HG02973 (cell line): ENCODE data around the gene IFT20.

Experiments used
- ATAC-seq: cut with Tn5 transposase; IDR thresholded peaks from one replicate; pipeline ENCODE4 v1.9.1; 2021; ENCODE audit warnings: moderate library complexity; ENCODE audit not compliant: unreplicated experiment

IFT20 gene, protein sequence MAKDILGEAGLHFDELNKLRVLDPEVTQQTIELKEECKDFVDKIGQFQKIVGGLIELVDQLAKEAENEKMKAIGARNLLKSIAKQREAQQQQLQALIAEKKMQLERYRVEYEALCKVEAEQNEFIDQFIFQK

GRCh38 chr17:28335201-28335958, at the start of gene IFT20, which contains the start of gene TNFAIP1:
TSS of gene IFT20 (minus strand) at chr17:28335472. CDS start at chr17:28331985, 3,487 bp downstream.
TSS of gene TNFAIP1 (plus strand) at chr17:28335761. CDS start at chr17:28339522, 3,761 bp downstream.
- peak; percentile 92 for ATAC-seq

- peak; percentile 25 for ATAC-seq
These were observed 49.7 kb upstream of the IFT20 start for GRCh38 chr17:28385037-28385400.

- ATAC-seq, result peak; percentile 72
These were observed 49.2 kb upstream of the IFT20 start for GRCh38 chr17:28384281-28385036.

DNA sequence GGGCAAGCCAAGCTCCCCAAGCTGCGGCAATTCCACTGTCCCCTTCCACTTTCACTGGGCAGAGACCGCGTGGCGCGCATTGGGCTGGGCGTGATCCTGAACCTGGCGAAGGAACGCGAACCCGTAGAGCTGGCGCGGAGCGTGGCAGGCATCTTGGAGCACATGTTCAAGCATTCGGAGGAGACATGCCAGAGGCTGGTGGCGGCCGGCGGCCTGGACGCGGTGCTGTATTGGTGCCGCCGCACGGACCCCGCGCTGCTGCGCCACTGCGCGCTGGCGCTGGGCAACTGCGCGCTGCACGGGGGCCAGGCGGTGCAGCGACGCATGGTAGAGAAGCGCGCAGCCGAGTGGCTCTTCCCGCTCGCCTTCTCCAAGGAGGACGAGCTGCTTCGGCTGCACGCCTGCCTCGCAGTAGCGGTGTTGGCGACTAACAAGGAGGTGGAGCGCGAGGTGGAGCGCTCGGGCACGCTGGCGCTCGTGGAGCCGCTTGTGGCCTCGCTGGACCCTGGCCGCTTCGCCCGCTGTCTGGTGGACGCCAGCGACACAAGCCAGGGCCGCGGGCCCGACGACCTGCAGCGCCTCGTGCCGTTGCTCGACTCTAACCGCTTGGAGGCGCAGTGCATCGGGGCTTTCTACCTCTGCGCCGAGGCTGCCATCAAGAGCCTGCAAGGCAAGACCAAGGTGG, 46.0 kb upstream of the IFT20 start:
- no peak for ATAC-seq

GRCh38 chr17:28379814-28380801, 44.8 kb upstream of the IFT20 start:
- no peak for ATAC-seq

DNA sequence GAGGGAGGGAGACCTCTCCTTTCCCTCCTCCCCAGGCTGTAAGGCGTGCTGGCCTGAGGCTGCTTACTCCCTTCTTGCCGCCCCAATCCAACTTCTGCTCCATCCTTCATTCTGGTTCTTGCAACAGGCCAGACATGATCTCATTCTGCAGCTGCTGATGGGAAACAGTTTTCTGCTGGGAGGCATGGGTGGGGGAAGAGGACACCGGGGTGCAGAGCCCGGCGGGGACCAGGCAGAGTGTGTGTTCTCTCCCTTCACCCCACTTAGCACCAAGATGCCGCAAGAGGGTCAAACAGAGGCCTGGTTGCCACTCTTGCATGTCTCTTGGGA, 37.6 kb upstream of the IFT20 start:
- ATAC-seq, result no peak

DNA sequence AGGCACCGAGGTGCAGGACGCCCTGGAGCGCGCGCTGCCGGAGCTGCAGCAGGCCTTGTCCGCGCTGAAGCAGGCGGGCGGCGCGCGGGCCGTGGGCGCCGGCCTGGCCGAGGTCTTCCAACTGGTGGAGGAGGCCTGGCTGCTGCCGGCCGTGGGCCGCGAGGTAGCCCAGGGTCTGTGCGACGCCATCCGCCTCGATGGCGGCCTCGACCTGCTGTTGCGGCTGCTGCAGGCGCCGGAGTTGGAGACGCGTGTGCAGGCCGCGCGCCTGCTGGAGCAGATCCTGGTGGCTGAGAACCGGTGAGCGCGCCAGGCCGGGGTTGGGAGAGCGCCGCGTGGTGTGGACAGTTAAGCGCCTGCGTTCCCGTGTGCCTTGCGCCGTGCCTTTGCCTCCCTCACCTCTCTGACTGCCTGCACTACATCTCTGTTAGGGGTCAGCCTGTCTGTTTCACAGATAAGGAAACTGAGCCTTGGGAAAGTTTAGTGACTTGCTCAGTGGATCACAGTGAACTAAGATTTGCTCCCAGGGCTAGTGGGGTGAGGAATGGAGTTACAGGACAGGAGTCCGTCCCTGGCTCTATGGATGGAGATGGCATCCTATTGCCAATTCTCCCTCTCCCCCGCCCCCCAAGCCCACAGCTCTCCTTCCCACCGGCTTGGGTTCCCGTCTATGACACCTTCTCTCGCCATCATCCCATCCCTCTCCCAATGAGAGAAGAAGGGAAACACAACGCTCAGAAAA, 37.1 kb upstream of the IFT20 start:
- no peak for ATAC-seq

- ATAC-seq, result peak; percentile 70
These were observed 36.3 kb upstream of the IFT20 start, which contains the start of gene SARM1 for GRCh38 chr17:28371245-28372202. TSS of gene SARM1 (plus strand) at chr17:28371694. CDS start at chr17:28372033, 339 bp downstream.

GRCh38 chr17:28370744-28371103, 35.5 kb upstream of the IFT20 start:
- ATAC-seq, result no peak

- no peak for ATAC-seq
These were observed 34.9 kb upstream of the IFT20 start, which contains the start of gene VTN for GRCh38 chr17:28370035-28370743. TSS of gene VTN (minus strand) at chr17:28370307. CDS start at chr17:28370203, 104 bp downstream.

- no peak for ATAC-seq
These were observed 34.4 kb upstream of the IFT20 start for GRCh38 chr17:28369684-28370034.

- ATAC-seq, result no peak
These were observed 33.8 kb upstream of the IFT20 start for GRCh38 chr17:28368915-28369683.

DNA sequence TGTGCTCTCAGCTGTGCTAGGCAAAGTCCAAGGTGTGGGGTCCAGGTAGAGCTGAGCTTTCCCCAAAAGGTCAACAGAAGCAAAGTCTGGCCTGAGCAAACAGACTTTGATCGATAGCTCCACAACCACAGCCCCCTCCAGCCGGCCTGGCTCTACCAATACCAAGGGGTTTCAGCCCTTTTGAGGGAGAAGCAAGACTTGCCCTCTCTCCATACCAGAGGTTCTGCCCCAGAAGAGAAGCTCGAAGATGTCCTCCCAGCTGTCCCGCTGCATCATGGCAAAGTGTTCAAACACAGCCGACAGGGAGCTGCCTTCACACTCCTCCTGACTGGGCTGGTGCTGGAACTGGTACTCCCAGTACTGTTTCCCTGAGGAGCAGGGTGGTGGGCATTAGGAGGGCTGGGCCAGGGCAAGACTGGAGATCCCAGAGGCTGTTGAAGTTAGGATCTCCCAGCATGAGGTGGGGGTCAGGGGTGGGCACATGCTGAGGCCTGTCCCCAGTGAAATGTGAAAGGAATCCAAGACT, 33.1 kb upstream of the IFT20 start:
- ATAC-seq, result no peak

DNA sequence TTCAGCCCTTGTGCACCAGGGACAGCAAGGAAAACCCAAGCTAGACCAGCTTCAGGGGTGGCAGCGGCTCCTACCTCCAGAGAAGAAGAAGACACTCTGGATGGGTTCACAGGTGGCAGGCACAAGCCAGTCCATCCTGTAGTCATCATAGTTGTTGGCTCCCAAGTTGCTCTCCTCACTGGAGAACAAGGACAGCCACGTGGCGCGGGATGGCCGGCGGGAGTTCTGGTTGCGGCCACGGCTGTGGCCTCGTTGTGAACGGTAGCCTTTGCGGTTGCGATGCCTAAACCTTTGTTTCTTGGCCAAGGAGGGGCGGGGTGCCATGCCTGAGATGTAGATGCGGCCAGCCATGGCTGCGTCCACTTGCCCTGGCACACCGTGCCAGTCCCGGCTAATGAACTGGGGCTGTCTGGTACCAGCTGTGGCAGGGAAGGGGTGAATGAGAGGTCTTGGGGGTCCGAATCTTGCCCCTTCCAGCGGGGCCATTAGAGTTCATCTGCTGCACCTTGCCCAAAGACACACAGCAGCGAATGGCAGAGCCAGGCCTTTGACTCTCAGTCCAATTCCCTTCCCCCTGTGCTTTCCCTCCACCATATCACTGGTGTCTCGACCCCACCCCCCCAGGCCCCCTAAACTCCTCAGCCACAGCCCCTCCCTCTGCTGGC, 32.5 kb upstream of the IFT20 start:
- no peak for ATAC-seq

DNA sequence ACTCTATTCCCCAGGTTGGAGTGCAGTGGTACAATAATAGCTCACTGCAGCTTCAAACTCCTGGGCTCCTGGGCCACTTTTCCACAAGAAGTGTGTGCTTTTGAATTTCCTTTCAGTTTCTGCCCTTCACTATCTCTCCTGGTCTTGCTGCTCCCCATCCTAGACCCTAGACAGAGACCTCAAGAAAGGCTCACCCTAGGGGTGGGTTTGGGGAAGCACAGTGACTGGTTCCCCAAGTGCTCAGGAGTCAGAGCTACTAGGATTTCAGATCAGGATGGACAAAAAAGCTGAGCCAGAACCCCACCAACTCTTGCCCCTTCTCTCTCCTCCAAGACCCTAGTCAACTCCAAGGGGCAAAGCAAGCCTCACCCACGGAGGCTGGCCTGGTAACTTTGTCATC, 31.3 kb upstream of the IFT20 start:
- ATAC-seq, result no peak

DNA sequence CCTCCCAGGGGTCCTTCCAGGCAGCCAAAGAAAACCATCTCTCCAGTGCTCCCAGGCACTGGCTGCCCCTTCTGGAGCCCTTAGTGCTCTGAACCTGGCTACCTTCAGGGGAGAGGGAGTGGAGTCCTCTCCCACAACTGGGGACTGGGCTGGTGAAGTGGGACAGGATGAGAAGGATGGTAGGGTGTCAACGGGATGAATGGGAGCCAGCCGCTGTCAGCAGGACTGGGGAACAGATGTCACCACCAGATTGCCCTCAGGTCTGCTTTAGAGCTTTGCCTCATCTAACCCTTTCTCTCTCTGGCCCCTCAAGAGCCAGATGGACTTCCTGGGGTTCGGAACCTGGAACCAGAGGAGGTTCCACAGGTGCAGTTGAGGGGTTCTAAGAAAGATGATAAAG, 30.2 kb upstream of the IFT20 start:
- no peak for ATAC-seq
